K562 (cell line): Measurements from ENCODE around the gene PTPRE. TPM values are rescaled to one million over a fixed set of nuclear protein-coding genes. Genes with fewer than 3 reads are reported as not detected.

Experiments
- ATAC-seq: fragments of 200-7000 bp; cut with Tn5 transposase; 3 replicates; pipeline ENCODE4 v1.9.1; 2020; ENCODE audit warnings: moderate library complexity
- BruUV-seq: library from RNA; stranded (reverse); fragments of 400-500 nt; replicated peaks from 2 replicates; lab custom pipeline; 2021; lab: Mats Ljungman, UMichigan
- CTCF ChIA-PET: fragments of 300-600 bp; formaldehyde crosslinking; extraction: SDS; loops from one replicate; lab custom pipeline; 2021; ENCODE audit warnings: low intra/inter-chr PET ratio; lab: Yijun Ruan, JAX
- POLR2A ChIA-PET: fragments of 300-600, 350-650 bp; sonication (Branson Sonifier 250); formaldehyde crosslinking; extraction: SDS; loops from one replicate; lab custom pipeline; 2021; ENCODE audit warnings: antibody characterized with exemption, inconsistent platforms; lab: Yijun Ruan, JAX
- DNase-seq, 4 experiments: peaks; one replicate each; pipeline versions ENCODE4 v3.0.0 to v3.0.0-alpha.2; 2011 to 2018; ENCODE audit warnings: low spot score in 3 of 4, mixed read lengths in 3 of 4; ENCODE audit errors: extremely low read depth in 1 of 4
- FAIRE-seq: peaks from 2 replicates; lab custom pipeline; 2011; peaks lifted over from hg19 to GRCh38; lab: Jason Lieb, UNC
- H2AFZ ChIP-seq: 2 replicates; pipeline ENCODE4 v1.6.0; 2011; ENCODE audit warnings: low read depth, low read length, control low read depth, inconsistent platforms
- H3K27ac ChIP-seq: fragments of 200-600 bp; 3 replicates; pipeline ENCODE4 v1.8.0; 2011; ENCODE audit warnings: low read depth, mild to moderate bottlenecking, control low read depth, inconsistent platforms, low read length, moderate library complexity, mixed read lengths; ENCODE audit errors: extremely low read depth
- H3K27me3 ChIP-seq, 2 experiments: fragments of 300-600 bp in 1 of 2; 2 replicates in 1 of 2; 3 replicates in 1 of 2; pipeline versions ENCODE4 v1.6.0 to v1.8.0; 2011; ENCODE audit warnings: inconsistent platforms in 2 of 2, low read length in 2 of 2, mild to moderate bottlenecking in 1 of 2, mixed read lengths in 1 of 2, moderate library complexity in 1 of 2; ENCODE audit not compliant: control insufficient read depth in 2 of 2, insufficient read depth in 2 of 2
- H3K36me3 ChIP-seq: fragments of 300-600 bp; 3 replicates; pipeline ENCODE4 v1.8.0; 2011; ENCODE audit warnings: mild to moderate bottlenecking, low read length, inconsistent platforms; ENCODE audit not compliant: control insufficient read depth, insufficient read depth
- H3K4me1 ChIP-seq, 2 experiments: fragments of 200-600 bp in 1 of 2; replicated peaks in 1 of 2; 2 replicates in 1 of 2; 3 replicates in 1 of 2; pipeline versions ENCODE4 v1.5.1 to v1.8.0; 2011; ENCODE audit warnings: inconsistent platforms in 2 of 2, low read length in 2 of 2, mild to moderate bottlenecking in 1 of 2, mixed read lengths in 1 of 2, moderate library complexity in 1 of 2; ENCODE audit not compliant: control insufficient read depth in 2 of 2, insufficient read depth in 2 of 2
- H3K4me2 ChIP-seq: 2 replicates; pipeline ENCODE4 v1.6.1; 2011; ENCODE audit warnings: low read length, control low read depth, inconsistent platforms, mixed read lengths; ENCODE audit not compliant: insufficient read depth
- H3K4me3 ChIP-seq: fragments of 200-600 bp; sonication (generic), shearing (Covaris generic); 2 replicates; pipeline ENCODE4 v1.5.1; 2016; ENCODE audit warnings: control low read depth, inconsistent platforms
- H3K79me2 ChIP-seq: fragments of 200-600 bp; 3 replicates; pipeline ENCODE4 v1.8.0; 2011; ENCODE audit warnings: low read length, inconsistent platforms; ENCODE audit not compliant: control insufficient read depth, insufficient read depth
- H3K9ac ChIP-seq, 2 experiments: 2 replicates each; pipeline versions ENCODE4 v1.6.0 to v1.6.1; 2011; ENCODE audit warnings: low read depth in 2 of 2, low read length in 2 of 2, control low read depth in 1 of 2, inconsistent platforms in 1 of 2, mild to moderate bottlenecking in 1 of 2, mixed read lengths in 1 of 2; ENCODE audit not compliant: insufficient read depth in 1 of 2
- H3K9me1 ChIP-seq: one replicate; pipeline ENCODE4 v1.6.0; 2011; ENCODE audit warnings: inconsistent platforms, mild to moderate bottlenecking, low read length, moderate library complexity; ENCODE audit not compliant: control insufficient read depth, insufficient read depth
- H3K9me3 ChIP-seq: replicated peaks from 2 replicates; pipeline ENCODE4 v1.5.1; 2011; ENCODE audit warnings: low read depth, low read length, inconsistent platforms; ENCODE audit not compliant: control insufficient read depth, insufficient read depth
- H4K20me1 ChIP-seq: replicated peaks from 2 replicates; pipeline ENCODE4 v1.6.1; 2011; ENCODE audit warnings: low read length, inconsistent platforms, mixed read lengths; ENCODE audit not compliant: control insufficient read depth, insufficient read depth
- ARID2 ChIP-seq: fragments of 450-650 bp; IDR thresholded peaks from 2 replicates; pipeline ENCODE4 v1.6.1; 2017; ENCODE audit warnings: antibody characterized with exemption, mild to moderate bottlenecking
- EWSR1 ChIP-seq: fragments of 450-650 bp; IDR thresholded peaks from 2 replicates; pipeline ENCODE4 v1.6.1; 2018; ENCODE audit warnings: borderline replicate concordance, mild to moderate bottlenecking, low read depth, moderate library complexity; ENCODE audit not compliant: partially characterized antibody
- GTF2F1 ChIP-seq: IDR thresholded peaks from 2 replicates; pipeline ENCODE4 v1.6.1; 2011; ENCODE audit warnings: low read depth, low read length, improper control_type of control experiment
- HNRNPL ChIP-seq: fragments of 200-400 bp; formaldehyde crosslinking; IDR thresholded peaks from 2 replicates; pipeline ENCODE4 v1.6.1; 2017; ENCODE audit warnings: low read depth, mild to moderate bottlenecking, low read length
- KDM2B ChIP-seq: fragments of 250-450 bp; sonication (Bioruptor Pico); IDR thresholded peaks from 2 replicates; pipeline ENCODE4 v1.8.0; 2021; ENCODE audit warnings: mild to moderate bottlenecking, moderate library complexity
- MIER1 ChIP-seq: fragments of 450-650 bp; IDR thresholded peaks from 2 replicates; pipeline ENCODE4 v1.6.1; 2016; ENCODE audit warnings: antibody characterized with exemption, mild to moderate bottlenecking, low read depth
- PCBP2 ChIP-seq: fragments of 200-400 bp; formaldehyde crosslinking; IDR thresholded peaks from 2 replicates; pipeline ENCODE4 v1.6.1; 2018; ENCODE audit warnings: low read length, low read depth, mild to moderate bottlenecking, moderate library complexity; ENCODE audit not compliant: poor library complexity, severe bottlenecking
- POLR2AphosphoS2 ChIP-seq: IDR thresholded peaks from 2 replicates; pipeline ENCODE4 v1.6.1; 2012; ENCODE audit warnings: low read length, improper control_type of control experiment
- RAD21 ChIP-seq, 2 experiments: fragments of 250-450 bp in 1 of 2; fragments of 450-650 bp in 1 of 2; sonication (Bioruptor Pico) in 1 of 2; formaldehyde crosslinking in 1 of 2; IDR thresholded peaks in 1 of 2; conservative IDR thresholded peaks in 1 of 2; 2 replicates each; pipeline versions ENCODE4 v1.4.0 to v1.8.0; 2020 to 2022; ENCODE audit warnings: mild to moderate bottlenecking in 2 of 2, moderate library complexity in 1 of 2
- SNRNP70 ChIP-seq: fragments of 200-400 bp; formaldehyde crosslinking; optimal IDR thresholded peaks from 2 replicates; pipeline ENCODE3; 2017; ENCODE audit warnings: low read depth, low read length
- TBL1XR1 ChIP-seq, 2 experiments: IDR thresholded peaks; 2 replicates each; pipeline ENCODE4 v1.6.1; 2012; ENCODE audit warnings: improper control_type of control experiment in 2 of 2, low read length in 2 of 2, mild to moderate bottlenecking in 1 of 2
- TGIF2 ChIP-seq: sonication (generic); formaldehyde crosslinking; IDR thresholded peaks from 2 replicates; pipeline ENCODE4 v1.8.1; 2022; ENCODE audit warnings: mild to moderate bottlenecking, missing genetic modification reagents, moderate library complexity
- U2AF1 ChIP-seq: fragments of 200-400 bp; formaldehyde crosslinking; optimal IDR thresholded peaks from 2 replicates; pipeline ENCODE3; 2017; ENCODE audit warnings: mild to moderate bottlenecking, low read depth, low read length, moderate library complexity
- ZKSCAN8 ChIP-seq: fragments of 200-800 bp; sonication (Bioruptor generic); IDR thresholded peaks from 2 replicates; pipeline ENCODE4 v1.6.1; 2016; ENCODE audit warnings: missing genetic modification characterization, missing compliant biosample characterization
- ZNF232 ChIP-seq: sonication (generic); formaldehyde crosslinking; IDR thresholded peaks from 2 replicates; pipeline ENCODE4 v1.8.0; 2022; ENCODE audit warnings: mild to moderate bottlenecking, missing genetic modification reagents
- ZNF253 ChIP-seq: fragments of 250-450 bp; sonication (Bioruptor Pico); conservative IDR thresholded peaks from 2 replicates; pipeline ENCODE4 v1.6.1; 2021; ENCODE audit warnings: mild to moderate bottlenecking
- ZNF583 ChIP-seq: fragments of 250-450 bp; sonication (Bioruptor Pico); IDR thresholded peaks from 2 replicates; pipeline ENCODE4 v1.4.0; 2020
- WGBS: fragments of 100-300 bp; shearing (Covaris generic); methylation state at CpG from one replicate; pipeline ENCODE4 v1.1.6; 2016; ENCODE audit warnings: low coverage, mixed read lengths; ENCODE audit not compliant: insufficient coverage; ENCODE audit errors: missing lambda C conversion rate; 5-methylcytosine and 5-hydroxymethylcytosine counted together
- in situ Hi-C: fragments of 300-500 bp; cut with MboI; formaldehyde crosslinking; loops from 4 replicates; pipeline ENCODE4 v1.15.0; 2018; ENCODE audit warnings: inconsistent platforms, mixed read lengths
- intact Hi-C: fragments of 100-400 bp; cut with micrococcal nuclease; formaldehyde crosslinking; loops from 2 replicates; pipeline ENCODE4 v1.14.2; 2022
- polyA plus RNA-seq, 8 experiments: library from polyadenylated mRNA; depleted of rRNA in 4 of 8; stranded (reverse) in 5 of 8; unstranded in 3 of 8; fragments of >200 nt; fragmentation: Nextera tagmentation in 2 of 8; fragmentation: Illumina TruSeq in 1 of 8; extraction: Ambion mirVana in 2 of 8; extraction: Trizol in 1 of 8; gene quantifications; 2 replicates each; pipeline versions ENCODE4 v1.2.1 to v1.2.3, GENCODE V29; 2011 to 2014; ENCODE audit warnings: inconsistent platforms in 1 of 8, missing spikeins in 1 of 8
- total RNA-seq, 7 experiments: library from RNA; depleted of rRNA in 6 of 7; stranded (reverse); fragments of >200 nt in 6 of 7; fragmentation: Illumina TruSeq in 2 of 7; extraction: Trizol in 2 of 7; gene quantifications; 2 replicates each; pipeline versions ENCODE4 v1.2.1 to v1.2.3, GENCODE V29; 2011 to 2021; ENCODE audit warnings: low replicate concordance in 1 of 7
- TF ChIP-seq, protein P1 (sequence below): fragments of 250-450 bp; sonication (Bioruptor Pico); IDR thresholded peaks from 2 replicates; pipeline ENCODE4 v1.5.0; 2020; ENCODE audit warnings: mild to moderate bottlenecking, borderline replicate concordance

PTPRE gene
- total and polyA plus RNA-seq, 9 of the 15 experiments (the other 6 are each of a cell fraction or from before 2014, with no cell fraction given), result 0.01 to 0.13 (median 0.04) TPM; not detected in 4

GRCh38 chr10:127866276-127867013 lies 40.5 kb upstream of the PTPRE start:
- Histone ChIP-seq H3K27ac (no peak overlapping the region), H3K9me3 (no peaks in the 10 kb centered on the region), H3K36me3 (no peaks in the 10 kb centered on the region), H3K4me1 (no peaks in the 10 kb centered on the region), H3K4me2 (no peak overlapping the region), H4K20me1 (no peaks in the 10 kb centered on the region), H2AFZ (no peak overlapping the region), H3K9ac (no peak overlapping the region), H3K27me3 (no peaks in the 10 kb centered on the region), H3K4me3 (no peak overlapping the region), H3K9me1 (no peaks in the 10 kb centered on the region), H3K79me2 (no peaks in the 10 kb centered on the region)
- no peak for DNase-seq
- in situ Hi-C loops (no loop called here), intact Hi-C loops (no loop called here)
- FAIRE-seq, result no peak
- POLR2A ChIA-PET, result no interaction called here
- ATAC-seq, result no peak
- WGBS, result 4% methylated on average over 7 of the region's 8 CpGs
- no peak for TF ChIP-seq SNRNP70
- no peak for TF ChIP-seq HNRNPL
- no peak for TF ChIP-seq ZNF253 (CRISPR knock-in tag)
- no peak for TF ChIP-seq MIER1
- TF ChIP-seq ARID2, result no peak
- TF ChIP-seq TGIF2 (CRISPR knock-in tag), result no peak
- TF ChIP-seq KDM2B (CRISPR knock-in tag), result no peak
- no peak for TF ChIP-seq PCBP2
- no peak for TF ChIP-seq RAD21 (CRISPR knock-in tag; conservative IDR thresholded peaks at IDR 0.05 in 1 of 2, IDR thresholded peaks at IDR 0.05 in 1 of 2)
- TF ChIP-seq ZNF583 (CRISPR knock-in tag), result no peak
- TF ChIP-seq, protein P1, sequence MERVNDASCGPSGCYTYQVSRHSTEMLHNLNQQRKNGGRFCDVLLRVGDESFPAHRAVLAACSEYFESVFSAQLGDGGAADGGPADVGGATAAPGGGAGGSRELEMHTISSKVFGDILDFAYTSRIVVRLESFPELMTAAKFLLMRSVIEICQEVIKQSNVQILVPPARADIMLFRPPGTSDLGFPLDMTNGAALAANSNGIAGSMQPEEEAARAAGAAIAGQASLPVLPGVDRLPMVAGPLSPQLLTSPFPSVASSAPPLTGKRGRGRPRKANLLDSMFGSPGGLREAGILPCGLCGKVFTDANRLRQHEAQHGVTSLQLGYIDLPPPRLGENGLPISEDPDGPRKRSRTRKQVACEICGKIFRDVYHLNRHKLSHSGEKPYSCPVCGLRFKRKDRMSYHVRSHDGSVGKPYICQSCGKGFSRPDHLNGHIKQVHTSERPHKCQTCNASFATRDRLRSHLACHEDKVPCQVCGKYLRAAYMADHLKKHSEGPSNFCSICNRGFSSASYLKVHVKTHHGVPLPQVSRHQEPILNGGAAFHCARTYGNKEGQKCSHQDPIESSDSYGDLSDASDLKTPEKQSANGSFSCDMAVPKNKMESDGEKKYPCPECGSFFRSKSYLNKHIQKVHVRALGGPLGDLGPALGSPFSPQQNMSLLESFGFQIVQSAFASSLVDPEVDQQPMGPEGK (CRISPR knock-in tag), result no peak
- no peak for TF ChIP-seq GTF2F1
- no peak for TF ChIP-seq POLR2AphosphoS2
- TF ChIP-seq ZNF232 (CRISPR knock-in tag), result no peak
- no peak for TF ChIP-seq EWSR1
- no peak for TF ChIP-seq TBL1XR1 (IDR thresholded peaks at IDR 0.05; ENCODE audit: low read length in 2 of 2)
- TF ChIP-seq U2AF1, result no peak
- no peak for TF ChIP-seq ZKSCAN8 (CRISPR knock-in tag)
- CTCF ChIA-PET, result no interaction called here
- no TSS peak for BruUV-seq
